Breast epithelium (tissue), 4 donors: ENCODE data around the gene CMTM2. TPM values are rescaled to one million over a fixed set of nuclear protein-coding genes. Genes with fewer than 3 reads are reported as not detected.
A peak's percentile ranks its signal among the peaks of the same experiment; 100 is the strongest.

ENCODE experiments used
- DNase-seq, 2 donors: peaks; one replicate each; pipeline ENCODE4 v3.0.0-alpha.2; 2019; ENCODE audit warnings: low spot score in 2 of 2
- H3K27ac ChIP-seq, 2 donors: fragments of 200-600 bp; sonication (generic) in 1 of 2; one replicate each; pipeline ENCODE4 v1.5.1; 2016 to 2019; ENCODE audit warnings: mild to moderate bottlenecking in 1 of 2
- H3K27me3 ChIP-seq, 2 donors: fragments of 200-600 bp; sonication (generic) in 1 of 2; one replicate each; pipeline versions ENCODE4 v1.5.1 to v1.6.0; 2017 to 2019; ENCODE audit warnings: control low read depth in 1 of 2, mild to moderate bottlenecking in 1 of 2
- H3K36me3 ChIP-seq: fragments of 200-600 bp; one replicate; pipeline ENCODE4 v1.5.1; 2019
- H3K4me1 ChIP-seq, 2 donors: fragments of 200-600 bp; sonication (generic); one replicate each; pipeline ENCODE4 v1.5.1; 2016 to 2019; ENCODE audit warnings: control low read depth in 1 of 2
- H3K4me3 ChIP-seq, 3 donors: fragments of 200-600 bp; sonication (generic); 1 replicate in 2 of 3; 2 replicates in 1 of 3; pipeline ENCODE4 v1.5.1; 2016 to 2019; ENCODE audit warnings: mild to moderate bottlenecking in 3 of 3, moderate library complexity in 2 of 3
- H3K9me3 ChIP-seq, 2 donors: fragments of 200-600 bp; sonication (generic) in 1 of 2; one replicate each; pipeline ENCODE4 v1.5.1; 2016 to 2019; ENCODE audit warnings: control low read depth in 1 of 2
- CTCF ChIP-seq, 3 donors: fragments of 450-650 bp; IDR thresholded peaks; one replicate each; pipeline ENCODE4 v1.5.1; 2016 to 2017; ENCODE audit warnings: antibody characterized with exemption in 3 of 3, mild to moderate bottlenecking in 3 of 3, moderate library complexity in 3 of 3
- POLR2A ChIP-seq: fragments of 450-650 bp; IDR thresholded peaks from one replicate; pipeline ENCODE4 v1.6.1; 2016; ENCODE audit warnings: antibody characterized with exemption, mild to moderate bottlenecking, moderate library complexity
- POLR2AphosphoS5 ChIP-seq, 3 donors: sonication (generic); formaldehyde crosslinking; IDR thresholded peaks; one replicate each; pipeline ENCODE4 v1.6.1; 2017; ENCODE audit warnings: antibody characterized with exemption in 3 of 3
- intact Hi-C: fragments of 100-400 bp; cut with DNase I; formaldehyde crosslinking; loops from one replicate; pipeline ENCODE4 v1.15.1; 2023; ENCODE audit warnings: low total_unique reads
- total RNA-seq, 3 donors: library from RNA; depleted of rRNA; stranded (reverse); fragments of >200 nt; gene quantifications; one replicate each; pipeline ENCODE4 v1.1.0, GENCODE V29; 2016

Gene CMTM2, protein sequence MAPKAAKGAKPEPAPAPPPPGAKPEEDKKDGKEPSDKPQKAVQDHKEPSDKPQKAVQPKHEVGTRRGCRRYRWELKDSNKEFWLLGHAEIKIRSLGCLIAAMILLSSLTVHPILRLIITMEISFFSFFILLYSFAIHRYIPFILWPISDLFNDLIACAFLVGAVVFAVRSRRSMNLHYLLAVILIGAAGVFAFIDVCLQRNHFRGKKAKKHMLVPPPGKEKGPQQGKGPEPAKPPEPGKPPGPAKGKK
- not detected for total RNA-seq

- peak within 1 kb of the TSS; percentile 7 to 56 (median 26) for H3K4me3 ChIP-seq
- intact Hi-C loops, result loop anchor here (1.0 kb wide), 1 partner anchor 16 kb away; no protein-coding TSS in a partner anchor
- H3K27ac ChIP-seq, result peak within 1 kb of the TSS in 1 of 2 donors; percentile 35
- no peaks in the 10 kb centered on the region for H3K36me3 ChIP-seq
- no peaks in the 10 kb centered on the region for H3K4me1 ChIP-seq
- TF ChIP-seq CTCF (IDR thresholded peaks at IDR 0.05) (no peak), POLR2AphosphoS5 (IDR thresholded peaks at IDR 0.05) (no peak), POLR2A (no peak)
- H3K27me3 ChIP-seq, result no peaks in the 10 kb centered on the region
- no peaks in the 10 kb centered on the region for H3K9me3 ChIP-seq
- no peak for DNase-seq
These were observed at the start of gene CMTM2 for GRCh38 chr16:66578651-66579531. Gene CMTM2 (plus strand): TSS chr16:66579463. CDS start chr16:66579608, 145 bp downstream.

DNA sequence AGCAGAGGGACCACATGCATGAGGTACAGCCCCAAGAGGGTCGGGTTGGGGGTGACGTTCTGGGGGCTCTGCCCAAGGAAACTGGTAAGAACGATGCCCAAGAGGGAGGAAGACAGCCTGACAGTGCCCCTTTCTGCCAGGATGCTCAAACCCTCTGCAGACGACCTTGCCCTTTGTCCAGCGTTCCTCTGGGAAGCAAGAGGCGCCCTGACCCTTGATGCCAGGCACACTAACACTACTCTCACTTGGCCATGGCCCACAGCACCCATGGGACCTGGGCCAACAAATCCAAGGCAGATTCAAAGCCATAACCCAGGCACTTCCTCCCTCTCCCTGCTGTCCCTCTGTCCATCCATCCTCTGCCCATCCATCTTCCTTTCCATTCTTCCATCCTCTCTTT, 49.8 kb upstream of the CMTM2 start:
- no peaks in the 10 kb centered on the region for H3K27me3 ChIP-seq
- intact Hi-C loops, result no loop called here
- H3K36me3 ChIP-seq, result peaks cover 7% of the 10 kb centered on the region
- H3K4me3 ChIP-seq, result no peak overlapping the region
- no peak overlapping the region for H3K27ac ChIP-seq
- no peak for DNase-seq
- TF ChIP-seq POLR2AphosphoS5 (IDR thresholded peaks at IDR 0.05) (no peak), CTCF (IDR thresholded peaks at IDR 0.05) (no peak), POLR2A (no peak)
- H3K4me1 ChIP-seq, result no peaks in the 10 kb centered on the region
- no peaks in the 10 kb centered on the region for H3K9me3 ChIP-seq

DNA sequence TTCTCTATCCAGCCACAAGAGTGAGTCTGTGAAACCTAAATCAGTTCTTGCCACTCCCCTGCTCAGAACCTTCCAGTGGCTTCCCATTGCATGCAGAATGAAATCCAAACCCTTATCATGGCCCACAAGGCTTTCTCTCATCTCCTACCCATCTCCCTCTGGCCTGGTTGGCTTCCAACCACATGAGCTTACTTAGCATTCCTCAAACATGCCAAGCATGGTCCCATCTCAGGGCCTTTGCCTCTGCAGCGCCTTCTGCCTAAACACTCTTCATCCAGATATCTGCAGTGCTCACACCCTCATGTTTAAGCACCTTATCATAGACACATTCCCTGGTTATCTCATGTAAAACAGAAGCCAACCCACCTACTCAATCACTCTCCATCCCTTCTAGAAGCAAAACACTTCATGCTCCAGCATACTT, 44.9 kb upstream of the CMTM2 start:
- Histone ChIP-seq H3K27me3 (no peaks in the 10 kb centered on the region), H3K4me1 (no peaks in the 10 kb centered on the region), H3K27ac (no peak overlapping the region), H3K9me3 (no peaks in the 10 kb centered on the region), H3K4me3 (no peak overlapping the region), H3K36me3 (peaks cover 7% of the 10 kb centered on the region)
- intact Hi-C loops, result no loop called here
- TF ChIP-seq POLR2A, result no peak
- TF ChIP-seq POLR2AphosphoS5 (IDR thresholded peaks at IDR 0.05), result no peak
- TF ChIP-seq CTCF (IDR thresholded peaks at IDR 0.05), result no peak
- DNase-seq, result no peak

DNA sequence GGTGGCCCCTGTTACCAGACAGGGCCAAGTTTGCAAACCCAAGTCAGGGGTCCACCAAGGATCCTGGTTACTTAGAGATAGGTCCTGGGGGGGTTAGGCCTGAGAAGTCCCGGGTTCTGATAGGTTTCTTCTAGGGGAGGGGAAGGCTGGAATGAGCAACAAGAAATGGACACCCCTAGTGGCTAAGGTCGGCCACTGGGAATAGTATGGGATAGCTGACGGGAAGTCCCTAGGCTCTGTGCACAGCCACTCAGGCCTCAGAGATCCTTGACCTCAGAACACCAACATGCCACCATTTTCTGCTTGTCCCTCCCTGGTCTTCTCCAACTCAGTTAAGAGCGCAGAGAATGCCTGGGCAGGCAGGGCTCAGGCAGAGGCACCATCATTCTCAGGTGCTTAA, 42.7 kb upstream of the CMTM2 start:
- Histone ChIP-seq H3K27ac (no peak overlapping the region), H3K4me3 (no peak overlapping the region), H3K27me3 (no peaks in the 10 kb centered on the region), H3K36me3 (peaks cover 2% of the 10 kb centered on the region), H3K4me1 (no peaks in the 10 kb centered on the region), H3K9me3 (no peaks in the 10 kb centered on the region)
- intact Hi-C loops, result no loop called here
- TF ChIP-seq POLR2AphosphoS5 (IDR thresholded peaks at IDR 0.05) (no peak), CTCF (IDR thresholded peaks at IDR 0.05) (no peak), POLR2A (no peak)
- no peak for DNase-seq

DNA sequence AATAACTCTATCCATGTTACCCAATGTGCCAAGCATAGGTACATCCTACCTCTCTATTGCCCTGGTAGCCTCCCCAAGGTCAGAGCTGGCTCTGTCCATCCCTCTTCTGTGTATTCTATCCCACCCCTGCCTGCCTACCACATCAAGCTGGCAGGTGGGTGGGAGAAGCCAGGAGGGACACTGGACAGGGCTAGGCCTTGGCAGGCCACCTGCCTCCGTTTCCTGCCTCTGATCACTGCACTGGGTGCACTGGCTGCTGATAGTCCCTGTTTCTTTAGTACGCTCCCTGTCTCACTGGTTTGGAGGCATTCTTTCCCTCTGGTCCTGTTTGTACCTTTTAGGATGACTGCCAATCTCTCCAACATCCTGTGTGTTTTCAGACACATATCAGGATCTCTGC, 42.0 kb upstream of the CMTM2 start:
- Histone ChIP-seq H3K9me3 (no peaks in the 10 kb centered on the region), H3K36me3 (no peaks in the 10 kb centered on the region), H3K4me1 (no peaks in the 10 kb centered on the region), H3K4me3 (no peak overlapping the region), H3K27me3 (no peaks in the 10 kb centered on the region), H3K27ac (no peak overlapping the region)
- TF ChIP-seq POLR2AphosphoS5 (IDR thresholded peaks at IDR 0.05) (no peak), POLR2A (no peak), CTCF (IDR thresholded peaks at IDR 0.05) (no peak)
- DNase-seq, result no peak
- intact Hi-C loops, result no loop called here
